Lower leg skin (tissue), 4 donors: ENCODE results near the gene GLS. TPM values are rescaled to one million over a fixed set of nuclear protein-coding genes. Genes with fewer than 3 reads are reported as not detected.

Experiments
- DNase-seq, 2 donors: peaks; one replicate each; pipeline ENCODE4 v3.0.0-alpha.2; 2019; ENCODE audit warnings: low spot score in 2 of 2
- H3K4me3 ChIP-seq: fragments of 200-600 bp; sonication (generic); 2 replicates; pipeline ENCODE4 v1.5.1; 2017; ENCODE audit warnings: mild to moderate bottlenecking, low read depth; ENCODE audit not compliant: poor library complexity, severe bottlenecking
- POLR2A ChIP-seq, 2 donors: fragments of 450-650 bp; IDR thresholded peaks; one replicate each; pipeline ENCODE4 v1.6.1; 2016 to 2017; ENCODE audit warnings: antibody characterized with exemption in 2 of 2, mild to moderate bottlenecking in 1 of 2, moderate library complexity in 1 of 2
- WGBS, 2 donors: methylation state at CpG; one replicate each; pipeline ENCODE4 v1.1.5; 2018; 5-methylcytosine and 5-hydroxymethylcytosine counted together
- intact Hi-C: fragments of 100-400 bp; cut with DNase I; formaldehyde crosslinking; loops from one replicate; pipeline ENCODE4 v1.15.0; 2023; ENCODE audit warnings: low total_unique reads
- total RNA-seq, 4 donors: library from RNA; depleted of rRNA; stranded (reverse); fragments of >200 nt; gene quantifications; one replicate each; pipeline ENCODE4 v1.1.0, GENCODE V29; 2016
- TF ChIP-seq, protein P1 (sequence below), 3 donors: fragments of 450-650 bp; IDR thresholded peaks; one replicate each; pipeline ENCODE4 v1.5.1; 2016; ENCODE audit warnings: antibody characterized with exemption in 3 of 3, mild to moderate bottlenecking in 3 of 3, moderate library complexity in 2 of 3

GLS gene
- total RNA-seq, 4 donors from 2014 or later: 55.3 to 86.2 (median 67.6) TPM

DNA sequence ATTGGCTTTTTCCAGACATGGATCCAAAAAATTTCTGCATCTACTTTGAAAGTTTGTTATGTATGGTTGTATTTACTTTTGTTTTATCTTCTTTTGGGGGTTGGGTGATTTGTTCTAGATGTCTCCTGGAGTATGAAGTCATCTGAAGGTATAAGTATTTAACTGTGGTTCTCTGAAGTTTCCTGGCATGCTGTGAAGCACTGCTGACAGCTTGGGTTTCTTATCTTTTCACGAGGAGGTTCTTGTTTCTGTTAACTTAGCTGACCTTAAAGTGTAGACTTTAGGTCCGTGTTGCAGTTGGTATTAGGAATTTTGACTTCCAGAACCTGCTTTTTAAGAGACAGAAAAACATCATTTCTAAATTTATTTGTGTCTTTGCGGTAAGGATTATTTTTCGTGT, 15.9 kb downstream of the GLS start:
- 84 to 88% methylated on average over 4 of the region's 4 CpGs for WGBS, 2 donors
- H3K4me3 ChIP-seq: no peak overlapping the region
- intact Hi-C loops: no loop called here
- no peak for DNase-seq
- TF ChIP-seq POLR2A (IDR thresholded peaks at IDR 0.05): no peak
- TF ChIP-seq, protein P1, sequence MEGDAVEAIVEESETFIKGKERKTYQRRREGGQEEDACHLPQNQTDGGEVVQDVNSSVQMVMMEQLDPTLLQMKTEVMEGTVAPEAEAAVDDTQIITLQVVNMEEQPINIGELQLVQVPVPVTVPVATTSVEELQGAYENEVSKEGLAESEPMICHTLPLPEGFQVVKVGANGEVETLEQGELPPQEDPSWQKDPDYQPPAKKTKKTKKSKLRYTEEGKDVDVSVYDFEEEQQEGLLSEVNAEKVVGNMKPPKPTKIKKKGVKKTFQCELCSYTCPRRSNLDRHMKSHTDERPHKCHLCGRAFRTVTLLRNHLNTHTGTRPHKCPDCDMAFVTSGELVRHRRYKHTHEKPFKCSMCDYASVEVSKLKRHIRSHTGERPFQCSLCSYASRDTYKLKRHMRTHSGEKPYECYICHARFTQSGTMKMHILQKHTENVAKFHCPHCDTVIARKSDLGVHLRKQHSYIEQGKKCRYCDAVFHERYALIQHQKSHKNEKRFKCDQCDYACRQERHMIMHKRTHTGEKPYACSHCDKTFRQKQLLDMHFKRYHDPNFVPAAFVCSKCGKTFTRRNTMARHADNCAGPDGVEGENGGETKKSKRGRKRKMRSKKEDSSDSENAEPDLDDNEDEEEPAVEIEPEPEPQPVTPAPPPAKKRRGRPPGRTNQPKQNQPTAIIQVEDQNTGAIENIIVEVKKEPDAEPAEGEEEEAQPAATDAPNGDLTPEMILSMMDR (IDR thresholded peaks at IDR 0.05): no peak

DNA sequence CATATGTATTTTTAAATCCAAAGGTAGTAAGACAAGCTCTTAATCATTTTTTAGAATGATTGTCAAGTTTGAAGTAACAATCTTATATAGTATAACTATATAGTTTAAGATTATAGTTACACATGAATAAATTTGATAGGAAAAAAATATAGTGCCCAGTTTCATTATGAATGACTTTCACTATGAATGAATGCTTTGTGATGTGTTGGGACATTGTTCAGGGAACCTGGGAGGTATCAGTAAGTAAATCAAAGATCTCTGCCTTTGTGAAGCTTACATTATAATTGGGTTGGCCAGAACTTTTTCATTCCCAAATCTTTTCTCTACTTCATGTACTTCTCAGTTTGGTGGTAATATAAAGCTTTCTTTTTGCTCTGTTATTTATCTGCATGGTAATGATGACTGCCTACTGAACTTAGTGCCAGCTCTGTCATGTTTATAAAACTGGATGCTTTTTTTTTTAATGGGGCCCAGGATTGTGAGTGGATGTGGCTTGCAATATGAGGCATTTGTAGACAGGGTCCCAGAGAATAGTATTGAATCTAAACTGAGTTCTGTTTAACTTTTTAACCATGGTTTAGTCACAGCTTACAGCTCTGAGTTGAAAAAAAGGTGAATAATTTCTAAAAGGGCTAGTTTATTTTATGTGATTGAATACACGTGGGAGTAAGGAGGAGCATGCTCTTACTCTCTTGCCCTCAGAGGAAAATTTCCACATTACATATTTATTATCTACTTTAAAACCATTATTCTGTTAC, 23.3 kb downstream of the GLS start:
- no peak overlapping the region for H3K4me3 ChIP-seq
- intact Hi-C loops: no loop called here
- no peak for TF ChIP-seq POLR2A (IDR thresholded peaks at IDR 0.05)
- TF ChIP-seq, protein P1 (IDR thresholded peaks at IDR 0.05): no peak
- WGBS, 2 donors: 79 to 86% methylated on average over 1 of the region's 1 CpG
- no peak for DNase-seq

DNA sequence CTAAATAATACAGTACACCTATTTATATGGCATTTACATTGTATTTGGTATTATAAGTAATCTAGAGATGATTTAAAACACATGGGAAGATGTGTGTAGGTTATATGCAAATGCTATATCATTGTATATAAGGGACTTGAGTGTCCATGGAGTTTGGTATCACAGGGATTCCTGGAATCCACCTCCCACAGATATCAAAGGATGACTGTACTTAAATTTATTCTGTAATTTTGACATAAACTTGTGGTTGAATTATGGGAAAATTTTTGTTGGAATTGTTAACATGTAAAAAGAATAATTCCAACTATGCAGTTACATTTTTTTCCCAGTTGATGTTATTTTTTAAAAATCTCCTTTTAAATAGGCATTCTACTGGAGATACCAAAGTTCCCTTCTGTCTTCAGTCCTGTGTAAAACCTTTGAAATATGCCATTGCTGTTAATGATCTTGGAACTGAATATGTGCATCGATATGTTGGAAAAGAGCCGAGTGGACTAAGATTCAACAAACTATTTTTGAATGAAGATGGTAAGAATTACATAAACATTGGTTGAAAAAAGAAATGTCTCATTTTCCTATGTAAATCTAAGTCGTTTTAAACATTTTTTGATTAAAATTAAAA, 24.1 kb downstream of the GLS start:
- WGBS, 2 donors: 87 to 89% methylated on average over 3 of the region's 3 CpGs
- intact Hi-C loops: no loop called here
- TF ChIP-seq, protein P1 (IDR thresholded peaks at IDR 0.05): no peak
- no peak for TF ChIP-seq POLR2A (IDR thresholded peaks at IDR 0.05)
- no peak overlapping the region for H3K4me3 ChIP-seq
- DNase-seq: no peak

DNA sequence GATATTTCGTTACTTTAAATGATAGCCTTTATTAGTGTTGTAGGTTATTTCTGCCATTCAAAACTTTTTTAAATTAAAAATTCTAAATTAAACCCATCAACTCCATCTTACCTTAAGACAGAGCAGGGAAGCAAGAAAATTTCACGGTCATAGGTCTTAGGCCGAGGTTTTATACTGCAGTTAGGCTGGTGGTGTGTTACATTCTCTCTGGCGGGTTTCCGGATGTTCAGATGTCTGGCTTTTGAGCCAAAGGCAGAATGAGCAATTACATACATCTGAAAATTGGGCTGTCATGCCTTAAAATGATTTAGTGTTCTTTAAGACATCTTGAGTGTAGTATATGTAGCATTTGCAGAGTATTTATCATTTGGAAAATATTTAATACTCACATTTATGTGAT, 27.9 kb downstream of the GLS start:
- no peak overlapping the region for H3K4me3 ChIP-seq
- DNase-seq: no peak
- 96 to 98% methylated on average over 5 of the region's 5 CpGs for WGBS, 2 donors
- intact Hi-C loops: no loop called here
- TF ChIP-seq, protein P1 (IDR thresholded peaks at IDR 0.05): no peak
- no peak for TF ChIP-seq POLR2A (IDR thresholded peaks at IDR 0.05)

DNA sequence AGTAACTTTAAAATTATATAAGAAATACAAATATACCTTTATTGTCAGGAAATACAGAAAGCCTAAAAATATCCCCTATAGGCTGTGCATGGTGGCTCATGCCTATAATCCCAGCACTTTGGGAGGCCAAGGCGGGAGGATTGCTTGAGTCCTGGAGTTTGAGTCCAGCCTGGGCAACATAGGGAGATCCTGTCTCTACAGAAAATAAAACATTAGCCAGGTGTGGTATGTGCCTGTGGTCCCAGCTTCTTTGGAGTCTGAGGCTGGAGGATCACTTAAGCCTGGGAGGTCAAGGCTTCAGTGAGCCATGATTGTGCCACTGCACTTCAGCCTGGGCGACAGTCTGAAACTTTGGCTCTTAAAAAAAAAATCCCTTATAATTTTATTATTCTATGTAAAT, 29.1 kb downstream of the GLS start:
- 93 to 96% methylated on average over 2 of the region's 2 CpGs for WGBS, 2 donors
- TF ChIP-seq, protein P1 (IDR thresholded peaks at IDR 0.05): no peak
- TF ChIP-seq POLR2A (IDR thresholded peaks at IDR 0.05): no peak
- no peak overlapping the region for H3K4me3 ChIP-seq
- no peak for DNase-seq
- intact Hi-C loops: no loop called here
